Activated CD8-positive, alpha-beta memory T cell treated with anti-CD3 and anti-CD28 coated beads, Interleukin-2, amount 50 U/mL, for 48 hours (primary cell): ENCODE results near the gene NOTUM.
"Not testable (repeated sequence)": the region's sequence is repeated elsewhere in the genome, so short reads cannot be mapped to it uniquely, and the experiment has no call there.

Source experiments
- DNase-seq: peaks from one replicate; pipeline ENCODE4 v3.0.0-alpha.2; 2020

Gene NOTUM

GRCh38 chr17:81956607-81957589, 4.1 kb downstream of the NOTUM start:
- DNase-seq = no peak

- no peak for DNase-seq
Measured at GRCh38 chr17:81955756-81956544, 5.0 kb downstream of the NOTUM start.

- no peak for DNase-seq
Measured at GRCh38 chr17:81955058-81955681, 5.8 kb downstream of the NOTUM start.

GRCh38 chr17:81954131-81955057, 6.6 kb downstream of the NOTUM start:
- no peak for DNase-seq

- DNase-seq = not testable (repeated sequence)
Measured at GRCh38 chr17:81953443-81953842, 7.5 kb downstream of the NOTUM start.

- DNase-seq = no peak
Measured at GRCh38 chr17:81952792-81953228, 8.2 kb downstream of the NOTUM start.

GRCh38 chr17:81951785-81952684, 9.0 kb downstream of the NOTUM start:
- no peak for DNase-seq

- no peak for DNase-seq
Measured at GRCh38 chr17:81950501-81950900, 10.5 kb downstream of the NOTUM start.

- DNase-seq = no peak
Measured at GRCh38 chr17:81948635-81949378, 12.2 kb downstream of the NOTUM start.

- no peak for DNase-seq
Measured at GRCh38 chr17:81947189-81947588, 13.8 kb downstream of the NOTUM start, which contains the start of gene MYADML2. MYADML2 (minus strand) TSS chr17:81947233; CDS start chr17:81941741, 5,492 bp downstream.

- no peak for DNase-seq
Measured at GRCh38 chr17:81944858-81945257, 16.1 kb downstream of the NOTUM start.

- no peak for DNase-seq
Measured at GRCh38 chr17:81942167-81942553, 18.8 kb downstream of the NOTUM start.

GRCh38 chr17:81941484-81942166, 19.4 kb downstream of the NOTUM start:
- DNase-seq = no peak

GRCh38 chr17:81940538-81941483, 20.2 kb downstream of the NOTUM start:
- DNase-seq = no peak

GRCh38 chr17:81939881-81940385, 21.1 kb downstream of the NOTUM start:
- DNase-seq = no peak

- DNase-seq = no peak
Measured at GRCh38 chr17:81939218-81939617, 21.8 kb downstream of the NOTUM start.

- no peak for DNase-seq
Measured at GRCh38 chr17:81935709-81936084, 25.3 kb downstream of the NOTUM start.
